Activated CD8-positive, alpha-beta memory T cell treated with anti-CD3 and anti-CD28 coated beads, Interleukin-2, amount 50 U/mL, for 1 hour (primary cell): ENCODE measurements around the gene ANGPTL4.
"Not testable (repeated sequence)": the region's sequence is repeated elsewhere in the genome, so short reads cannot be mapped to it uniquely, and the experiment has no call there.

Experiments used
- DNase-seq: peaks from one replicate; pipeline ENCODE4 v3.0.0-alpha.2; 2020; ENCODE audit errors: extremely low read depth

The ANGPTL4 gene

GRCh38 chr19:8363803-8364771, at the start of gene ANGPTL4:
TSS of gene ANGPTL4 (plus strand) at chr19:8364155. CDS start at chr19:8364322, 167 bp downstream.
- no peak for DNase-seq

- not testable (repeated sequence) for DNase-seq
These were observed 48.8 kb upstream of the ANGPTL4 start for GRCh38 chr19:8314981-8315640.

- DNase-seq = no peak
These were observed 47.4 kb upstream of the ANGPTL4 start for GRCh38 chr19:8316351-8317125.

- not testable (repeated sequence) for DNase-seq
These were observed 45.1 kb upstream of the ANGPTL4 start for GRCh38 chr19:8318835-8319234.

- no peak for DNase-seq
These were observed 44.0 kb upstream of the ANGPTL4 start for GRCh38 chr19:8319807-8320520.

- no peak for DNase-seq
These were observed 43.3 kb upstream of the ANGPTL4 start for GRCh38 chr19:8320564-8321066.

- DNase-seq = peak; percentile 95
These were observed 42.6 kb upstream of the ANGPTL4 start, which contains the start of the genes NDUFA7 and RPS28 for GRCh38 chr19:8321067-8321985. TSS of gene NDUFA7 (minus strand) at chr19:8321375. CDS start at chr19:8321358, 17 bp downstream. TSS of gene RPS28 (plus strand) at chr19:8321496. CDS start at chr19:8321531, 35 bp downstream.

GRCh38 chr19:8321986-8322637, 41.8 kb upstream of the ANGPTL4 start:
- no peak for DNase-seq

GRCh38 chr19:8322638-8322997, 41.3 kb upstream of the ANGPTL4 start:
- DNase-seq = no peak

GRCh38 chr19:8323781-8324185, 40.2 kb upstream of the ANGPTL4 start:
- DNase-seq = no peak

GRCh38 chr19:8324186-8325050, 39.5 kb upstream of the ANGPTL4 start:
- no peak for DNase-seq

GRCh38 chr19:8325454-8325853, 38.5 kb upstream of the ANGPTL4 start:
- DNase-seq = no peak

GRCh38 chr19:8329996-8330395, 34.0 kb upstream of the ANGPTL4 start:
- DNase-seq = no peak

- DNase-seq = no peak
These were observed 32.6 kb upstream of the ANGPTL4 start for GRCh38 chr19:8331263-8331845.

GRCh38 chr19:8332976-8333766, 30.8 kb upstream of the ANGPTL4 start:
- DNase-seq = no peak

GRCh38 chr19:8333767-8334457, 30.0 kb upstream of the ANGPTL4 start:
- no peak for DNase-seq
